GM12864 (cell line): ENCODE data around the gene SLC2A8.

Source experiments
- DNase-seq: peaks from one replicate; pipeline ENCODE4 v3.0.0-alpha.2; 2011; ENCODE audit warnings: low read depth
- H3K4me3 ChIP-seq: 2 replicates; pipeline ENCODE4 v1.5.1; 2011; ENCODE audit warnings: mild to moderate bottlenecking, low read depth, low read length, control low read depth
- CTCF ChIP-seq: IDR thresholded peaks from 2 replicates; pipeline ENCODE4 v1.5.1; 2011; ENCODE audit warnings: low read depth, mild to moderate bottlenecking, moderate library complexity, low read length, control low read depth, inconsistent platforms; ENCODE audit errors: missing control alignments

SLC2A8 gene

GRCh38 chr9:127450830-127451607 lies 54.0 kb downstream of the SLC2A8 start, which contains the start of the genes LRSAM1 and RPL12:
Gene LRSAM1 (plus strand): TSS chr9:127451510. CDS start chr9:127454528, 3,018 bp downstream.
Gene RPL12 (minus strand): TSS chr9:127451406. CDS start chr9:127451317, 89 bp downstream.
- DNase-seq: peak; percentile 89
- no peak for TF ChIP-seq CTCF
- H3K4me3 ChIP-seq: peak within 1 kb of the TSS; percentile 76

- no peak for DNase-seq
- peak overlapping the region; percentile 76 for H3K4me3 ChIP-seq
- no peak for TF ChIP-seq CTCF
Observed at GRCh38 chr9:127451608-127451857, 54.6 kb downstream of the SLC2A8 start.

GRCh38 chr9:127451858-127452656 lies 55.1 kb downstream of the SLC2A8 start:
- TF ChIP-seq CTCF: peak; percentile 16
- peak overlapping the region; percentile 76 for H3K4me3 ChIP-seq
- DNase-seq: no peak

GRCh38 chr9:127452691-127453090 lies 55.7 kb downstream of the SLC2A8 start:
- no peak for DNase-seq
- peak; percentile 0 for TF ChIP-seq CTCF
- H3K4me3 ChIP-seq: peak overlapping the region; percentile 76; the same call in 1 of the 2 replicates

- peak; percentile 52 for TF ChIP-seq CTCF
- no peak overlapping the region for H3K4me3 ChIP-seq
- no peak for DNase-seq
Observed at GRCh38 chr9:127455324-127455992, 58.5 kb downstream of the SLC2A8 start.

- no peak overlapping the region for H3K4me3 ChIP-seq
- no peak for TF ChIP-seq CTCF
- no peak for DNase-seq
Observed at GRCh38 chr9:127457191-127457878, 60.4 kb downstream of the SLC2A8 start.
